GM12874 (cell line): ENCODE results near the gene VTN.

Source experiments
- TF ChIP-seq, protein P1 (sequence below): IDR thresholded peaks from 2 replicates; pipeline ENCODE4 v1.5.1; 2011; ENCODE audit warnings: low read depth, mild to moderate bottlenecking, control low read depth, low read length, moderate library complexity; ENCODE audit not compliant: insufficient read depth

Gene VTN

DNA sequence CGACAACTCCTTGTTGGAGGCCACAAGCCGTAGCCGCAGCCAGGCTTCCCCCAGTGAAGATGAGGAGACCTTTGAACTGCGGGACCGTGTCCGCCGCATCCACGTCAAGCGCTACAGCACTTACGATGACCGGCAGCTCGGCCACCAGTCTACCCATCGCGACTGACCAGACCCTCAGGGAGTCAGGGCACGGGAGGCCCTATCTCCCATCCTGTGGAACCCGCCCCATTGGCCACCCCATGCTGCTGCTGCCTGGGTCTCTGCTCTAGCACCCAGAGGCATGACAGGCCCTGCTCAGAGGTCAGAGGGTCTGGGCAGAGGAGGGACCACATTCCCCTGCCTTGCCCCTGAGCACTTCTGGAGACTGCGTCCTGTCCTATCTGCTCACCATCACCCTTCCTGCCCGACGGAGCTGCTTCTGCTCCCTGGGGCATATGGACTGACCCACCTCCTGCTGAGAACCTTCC lies 25.6 kb downstream of the VTN start:
- TF ChIP-seq, protein P1, sequence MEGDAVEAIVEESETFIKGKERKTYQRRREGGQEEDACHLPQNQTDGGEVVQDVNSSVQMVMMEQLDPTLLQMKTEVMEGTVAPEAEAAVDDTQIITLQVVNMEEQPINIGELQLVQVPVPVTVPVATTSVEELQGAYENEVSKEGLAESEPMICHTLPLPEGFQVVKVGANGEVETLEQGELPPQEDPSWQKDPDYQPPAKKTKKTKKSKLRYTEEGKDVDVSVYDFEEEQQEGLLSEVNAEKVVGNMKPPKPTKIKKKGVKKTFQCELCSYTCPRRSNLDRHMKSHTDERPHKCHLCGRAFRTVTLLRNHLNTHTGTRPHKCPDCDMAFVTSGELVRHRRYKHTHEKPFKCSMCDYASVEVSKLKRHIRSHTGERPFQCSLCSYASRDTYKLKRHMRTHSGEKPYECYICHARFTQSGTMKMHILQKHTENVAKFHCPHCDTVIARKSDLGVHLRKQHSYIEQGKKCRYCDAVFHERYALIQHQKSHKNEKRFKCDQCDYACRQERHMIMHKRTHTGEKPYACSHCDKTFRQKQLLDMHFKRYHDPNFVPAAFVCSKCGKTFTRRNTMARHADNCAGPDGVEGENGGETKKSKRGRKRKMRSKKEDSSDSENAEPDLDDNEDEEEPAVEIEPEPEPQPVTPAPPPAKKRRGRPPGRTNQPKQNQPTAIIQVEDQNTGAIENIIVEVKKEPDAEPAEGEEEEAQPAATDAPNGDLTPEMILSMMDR: no peak

DNA sequence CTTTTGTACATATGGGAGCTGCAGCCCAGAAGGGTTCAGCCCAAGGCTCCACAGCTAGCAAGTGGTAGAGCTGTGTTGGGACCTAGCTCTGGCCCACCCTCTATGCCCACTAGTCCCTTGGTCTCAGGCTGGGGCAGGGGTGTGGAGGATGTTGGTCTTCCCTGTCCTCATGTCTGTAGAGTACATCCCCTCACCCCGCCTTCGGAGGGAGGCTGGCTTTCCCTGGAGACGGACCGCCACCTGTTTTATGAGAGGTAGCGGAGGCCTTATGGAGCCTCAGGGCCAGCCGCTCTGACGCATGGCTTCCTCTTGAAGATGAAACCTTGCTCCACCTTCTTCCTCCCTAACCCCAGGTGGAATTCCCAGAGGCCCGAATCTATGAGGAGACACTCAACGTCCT lies 26.1 kb downstream of the VTN start:
- TF ChIP-seq, protein P1: no peak

DNA sequence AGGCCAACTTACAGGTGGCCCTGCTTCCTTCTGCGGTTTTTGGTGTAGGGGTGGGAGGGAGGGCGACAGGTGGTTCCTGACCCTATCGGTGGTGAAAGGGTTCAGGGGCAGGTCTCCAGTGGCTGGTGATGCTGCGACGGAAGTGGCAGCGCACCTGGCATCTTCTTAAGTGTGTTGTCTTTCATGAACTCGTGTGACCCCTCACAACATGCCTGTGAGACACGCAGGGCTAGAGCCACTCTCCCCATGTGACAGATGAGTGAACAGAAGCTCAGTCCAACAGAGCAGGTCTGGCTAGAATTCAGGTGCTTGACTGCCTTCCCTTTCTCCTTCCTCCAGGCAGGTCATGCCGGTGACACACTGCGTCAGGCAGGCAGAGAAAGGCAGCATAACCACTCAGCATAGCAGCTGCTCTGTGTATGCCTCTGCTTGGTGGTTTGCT lies 26.6 kb downstream of the VTN start:
- TF ChIP-seq, protein P1: no peak

DNA sequence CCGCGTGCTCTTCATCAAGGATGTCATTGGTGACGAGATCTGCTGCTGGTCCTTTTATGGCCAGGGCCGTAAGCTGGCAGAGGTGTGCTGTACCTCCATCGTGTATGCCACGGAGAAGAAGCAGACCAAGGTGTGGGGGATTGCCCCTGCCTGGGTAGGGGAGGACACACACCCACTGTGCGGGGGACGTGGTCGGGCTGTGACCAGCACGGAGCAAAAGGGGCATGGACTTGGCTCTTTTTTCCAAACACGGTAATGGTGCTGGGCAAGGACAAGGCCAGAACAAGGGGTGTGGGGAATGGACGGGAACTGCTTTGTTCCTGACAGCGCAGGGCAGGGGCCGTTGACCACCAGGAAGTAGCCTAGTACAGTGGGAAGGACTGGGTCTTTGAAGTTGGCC lies 27.8 kb downstream of the VTN start:
- TF ChIP-seq, protein P1: no peak

DNA sequence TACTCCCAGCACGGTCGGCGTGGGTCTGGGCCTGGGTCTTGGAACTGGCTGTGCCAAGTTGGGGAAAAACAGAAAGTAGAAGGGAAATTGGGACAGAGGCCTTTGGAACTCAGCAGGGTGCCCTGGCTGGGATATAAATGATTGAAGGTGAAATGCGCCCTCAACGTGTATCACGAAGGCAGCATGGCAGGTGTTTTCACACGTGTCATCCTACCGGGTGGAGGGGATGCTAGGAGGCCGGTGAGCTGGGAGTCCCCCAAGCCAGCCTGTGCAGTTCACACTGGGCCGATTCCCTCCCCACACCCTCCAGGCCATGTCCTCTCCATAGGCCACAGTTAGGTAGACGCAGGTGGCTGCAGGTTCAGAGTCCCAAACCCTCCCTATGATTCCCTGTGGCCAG lies 28.6 kb downstream of the VTN start:
- TF ChIP-seq, protein P1: no peak

DNA sequence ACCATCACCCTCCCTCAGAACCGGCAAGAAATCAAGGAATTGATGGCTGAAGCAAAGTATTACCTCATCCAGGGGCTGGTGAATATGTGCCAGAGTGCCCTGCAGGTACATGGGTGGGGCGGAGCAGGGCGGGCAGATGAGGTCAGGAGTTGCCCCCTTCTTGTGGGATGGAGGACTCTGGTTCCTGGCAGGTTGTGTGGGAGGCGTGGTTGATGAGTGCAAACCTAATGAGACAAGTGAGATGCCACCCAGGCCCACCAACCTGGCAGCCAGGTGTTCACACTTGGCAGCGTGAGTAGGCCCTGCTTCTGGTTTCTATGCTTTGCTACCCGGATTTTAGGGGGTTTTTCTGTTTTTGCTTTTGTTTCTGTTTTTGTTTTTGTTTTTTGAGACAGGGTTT lies 29.7 kb downstream of the VTN start:
- TF ChIP-seq, protein P1: no peak

DNA sequence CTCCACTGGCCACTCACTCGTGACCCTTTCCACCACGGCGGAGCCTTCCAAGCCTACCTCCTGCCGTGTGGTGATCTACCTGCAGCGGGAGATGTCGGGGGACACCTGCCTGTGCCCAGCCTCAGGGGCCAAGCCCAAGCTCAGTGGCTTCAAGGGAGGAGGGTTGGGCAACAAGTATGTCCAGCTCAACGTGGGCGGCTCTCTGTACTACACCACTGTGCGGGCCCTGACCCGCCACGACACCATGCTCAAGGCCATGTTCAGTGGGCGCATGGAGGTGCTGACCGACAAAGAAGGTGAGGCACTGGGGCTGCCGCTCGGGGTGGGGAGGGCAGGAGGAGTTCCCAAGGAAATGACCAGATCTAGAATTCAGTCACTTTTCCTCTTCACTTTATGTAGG lies 30.7 kb downstream of the VTN start:
- TF ChIP-seq, protein P1: no peak
